Measurements from ENCODE around the gene RUNDC1.
"Not testable (repeated sequence)": the region's sequence is repeated elsewhere in the genome, so short reads cannot be mapped to it uniquely, and the experiment has no call there.

The RUNDC1 gene

GRCh38 chr17:42980274-42980765, at the start of gene RUNDC1:
RUNDC1 (plus strand) TSS chr17:42980565; CDS start chr17:42980577, 12 bp downstream.
- peak; percentile 40 for DNase-seq (ENCODE audit: low read depth)

DNA sequence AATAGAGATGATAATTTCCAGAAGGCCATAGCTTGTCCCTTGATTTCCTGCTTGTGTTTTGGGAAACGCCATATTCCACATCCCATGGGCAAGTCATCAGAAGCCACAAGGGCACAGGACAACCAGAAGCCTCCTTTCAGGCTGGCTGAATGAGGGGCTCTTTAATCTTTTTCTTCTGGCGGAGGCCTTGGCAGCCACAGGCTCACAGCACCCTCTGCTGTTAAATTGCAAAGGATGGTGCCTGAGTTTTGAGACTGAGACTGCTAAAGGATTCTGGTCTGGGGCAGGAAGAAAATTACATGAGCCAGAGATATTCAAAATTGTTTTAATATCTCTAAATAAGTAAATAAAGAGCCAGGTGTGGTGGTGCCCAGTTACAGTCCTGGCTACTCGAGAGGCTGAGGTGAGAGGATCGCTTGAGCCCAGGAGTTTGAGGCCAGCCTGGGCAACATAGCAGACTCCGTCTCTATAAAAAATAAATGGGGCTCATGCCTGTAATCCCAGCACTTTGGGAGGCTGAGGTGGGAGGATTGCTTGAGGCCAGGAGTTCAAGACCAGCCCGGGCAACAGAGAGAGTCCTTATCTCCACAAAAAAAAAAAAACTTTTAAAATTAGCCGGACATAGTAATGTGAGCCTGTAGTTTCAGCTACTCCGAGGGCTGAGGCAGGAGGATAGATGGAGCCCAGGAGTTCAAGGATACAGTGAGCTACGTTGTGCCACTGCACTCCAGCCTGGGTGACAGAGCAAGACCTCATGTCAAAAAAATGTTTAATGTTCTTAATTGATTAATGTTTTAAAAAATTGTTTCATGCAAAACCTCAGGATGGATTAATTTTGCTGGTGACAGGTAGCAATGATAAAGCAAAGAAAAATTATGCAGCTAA, 42.4 kb upstream of the RUNDC1 start:
- DNase-seq (ENCODE audit: low read depth): no peak

GRCh38 chr17:42944211-42944610, 36.2 kb upstream of the RUNDC1 start:
- no peak for DNase-seq (ENCODE audit: low read depth)

- no peak for DNase-seq (ENCODE audit: low read depth)
Measured at GRCh38 chr17:42946812-42947211, 33.6 kb upstream of the RUNDC1 start.

GRCh38 chr17:42950044-42950783, 30.2 kb upstream of the RUNDC1 start:
- no peak for DNase-seq (ENCODE audit: low read depth)

- no peak for DNase-seq (ENCODE audit: low read depth)
Measured at GRCh38 chr17:42953669-42954068, 26.7 kb upstream of the RUNDC1 start.

- peak; percentile 74 for DNase-seq (ENCODE audit: low read depth)
Measured at GRCh38 chr17:42964161-42964932, 16.0 kb upstream of the RUNDC1 start, which contains the start of gene AARSD1. AARSD1 (minus strand) TSS chr17:42964454; CDS start chr17:42964440, 14 bp downstream.

DNA sequence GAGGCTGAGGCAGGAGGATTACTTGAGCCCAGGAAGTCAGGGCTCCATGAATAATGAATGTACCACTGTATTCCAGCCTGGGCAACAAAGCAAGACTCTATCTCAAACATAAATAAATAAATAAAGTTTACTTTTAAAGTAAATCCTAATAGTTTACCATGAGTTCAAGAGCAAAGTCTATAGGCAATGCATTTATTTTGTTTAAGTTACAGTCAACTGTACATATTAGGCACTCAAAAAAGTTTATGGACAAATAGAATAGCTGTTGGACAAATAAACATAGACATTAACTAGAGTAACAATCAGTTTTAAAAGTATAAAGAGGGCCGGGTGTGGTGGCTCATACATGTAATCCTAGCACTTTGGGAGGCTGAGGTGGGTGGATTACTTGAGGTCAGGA, 12.4 kb upstream of the RUNDC1 start:
- no peak for DNase-seq (ENCODE audit: low read depth)

GRCh38 chr17:42969001-42969581, 11.3 kb upstream of the RUNDC1 start:
- no peak for DNase-seq (ENCODE audit: low read depth)

DNA sequence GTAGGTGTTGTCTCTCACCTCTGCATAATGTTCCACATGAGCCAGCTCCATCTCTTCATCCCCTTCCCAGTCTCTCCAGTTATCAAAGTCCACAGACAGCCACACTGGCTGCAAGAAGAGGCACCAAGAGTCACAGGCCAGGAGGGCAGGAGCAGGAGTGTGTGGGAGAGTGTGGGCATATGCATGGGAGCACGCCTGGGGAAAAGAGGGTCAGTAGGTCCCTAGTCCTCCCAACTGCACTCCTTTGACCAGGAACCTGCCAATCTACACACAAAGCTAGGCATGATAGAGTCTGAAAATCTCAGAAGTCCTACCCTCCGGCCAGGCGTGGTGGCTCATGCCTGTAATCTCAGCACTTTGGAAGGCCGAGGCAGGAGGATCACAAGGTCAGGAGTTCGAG, 8.8 kb upstream of the RUNDC1 start:
- DNase-seq (ENCODE audit: low read depth): no peak

DNA sequence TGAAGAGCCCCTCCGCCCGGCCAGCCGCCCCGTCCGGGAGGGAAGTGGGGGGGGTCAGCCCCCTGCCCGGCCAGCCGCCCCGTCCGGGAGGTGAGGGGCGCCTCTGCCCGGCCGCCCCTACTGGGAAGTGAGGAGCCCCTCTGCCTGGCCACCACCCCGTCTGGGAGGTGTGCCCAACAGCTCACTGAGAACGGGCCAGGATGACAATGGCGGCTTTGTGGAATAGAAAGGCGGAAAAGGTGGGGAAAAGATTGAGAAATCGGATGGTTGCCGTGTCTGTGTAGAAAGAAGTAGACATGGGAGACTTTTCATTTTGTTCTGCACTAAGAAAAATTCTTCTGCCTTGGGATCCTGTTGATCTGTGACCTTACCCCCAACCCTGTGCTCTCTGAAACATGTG, 7.0 kb upstream of the RUNDC1 start:
- not testable (repeated sequence) for DNase-seq (ENCODE audit: low read depth)

DNA sequence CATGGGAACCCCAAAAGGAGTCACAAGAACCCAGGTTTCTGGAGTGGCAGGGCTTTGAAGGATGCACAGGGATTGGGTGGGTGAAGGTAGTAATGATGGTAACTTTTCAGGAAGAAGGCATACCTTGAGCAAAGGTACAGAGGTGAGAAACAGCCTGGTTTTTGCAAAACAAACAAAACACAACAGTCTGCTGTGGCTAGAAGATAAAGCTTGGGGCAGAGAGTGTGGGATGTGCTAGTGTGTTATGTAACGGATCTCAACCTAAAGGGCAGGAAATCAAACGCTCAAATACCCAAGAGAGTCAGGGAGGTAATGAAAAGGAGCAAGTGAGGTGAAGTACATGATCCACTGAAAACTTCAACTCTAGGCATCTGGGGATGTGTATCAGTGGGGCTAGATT, 5.1 kb upstream of the RUNDC1 start:
- no peak for DNase-seq (ENCODE audit: low read depth)

GRCh38 chr17:42975701-42976100, 4.7 kb upstream of the RUNDC1 start:
- not testable (repeated sequence) for DNase-seq (ENCODE audit: low read depth)

GRCh38 chr17:42979511-42980273, 673 bp upstream of the RUNDC1 start, which contains the start of gene PTGES3L:
PTGES3L (minus strand) TSS chr17:42980080; CDS start chr17:42980053, 27 bp downstream.
- DNase-seq (ENCODE audit: low read depth): no peak

GRCh38 chr17:42980766-42981397, 517 bp downstream of the RUNDC1 start:
- DNase-seq (ENCODE audit: low read depth): no peak

- no peak for DNase-seq (ENCODE audit: low read depth)
Measured at GRCh38 chr17:42982266-42982665, 1.9 kb downstream of the RUNDC1 start.

DNA sequence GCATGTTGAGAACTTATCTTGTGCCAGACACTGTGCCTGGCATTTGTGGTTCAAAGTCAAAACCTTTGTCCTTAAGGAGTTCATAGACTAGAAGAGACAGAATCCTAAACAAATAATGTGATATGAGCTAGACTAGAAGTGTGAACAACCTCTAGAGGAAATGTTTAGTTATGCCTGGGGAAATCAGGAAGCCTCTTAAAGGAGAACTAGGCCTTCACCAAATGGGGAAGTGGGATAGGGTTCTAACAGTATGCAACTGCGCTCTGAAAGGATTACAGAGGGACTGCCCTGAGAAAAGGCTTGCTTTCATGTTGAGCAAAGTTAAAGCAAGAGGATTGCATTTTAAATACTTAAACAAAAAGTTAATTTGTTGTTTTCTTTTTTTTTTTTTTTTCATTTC, 4.9 kb downstream of the RUNDC1 start:
- no peak for DNase-seq (ENCODE audit: low read depth)

DNA sequence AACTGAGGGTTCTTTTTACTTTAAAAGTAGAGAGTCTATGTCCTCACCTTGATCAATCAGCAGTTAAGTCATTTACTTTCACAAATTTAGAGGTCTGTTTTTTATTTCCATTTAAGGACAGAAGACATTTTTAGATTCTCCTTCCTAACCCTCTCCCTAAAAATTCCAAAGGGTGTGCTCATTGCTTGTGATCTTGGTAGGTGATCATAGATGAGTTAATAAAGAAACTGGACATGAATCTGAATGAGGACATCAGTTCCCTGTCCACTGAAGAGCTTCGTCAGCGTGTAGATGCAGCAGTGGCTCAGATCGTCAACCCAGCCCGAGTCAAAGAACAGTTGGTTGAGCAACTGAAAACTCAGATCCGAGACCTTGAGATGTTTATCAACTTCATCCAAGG, 8.8 kb downstream of the RUNDC1 start:
- no peak for DNase-seq (ENCODE audit: low read depth)

- peak; percentile 33 for DNase-seq (ENCODE audit: low read depth)
Measured at GRCh38 chr17:42989726-42990652, 9.6 kb downstream of the RUNDC1 start.

Data from HS-5 (cell line).